HEK293T (cell line): ENCODE measurements around the gene TPCN1.

ENCODE experiments used
- CTCF ChIA-PET: fragments of 350-600 bp; formaldehyde crosslinking; extraction: SDS; loops from one replicate; lab custom pipeline; 2021; ENCODE audit warnings: antibody characterized with exemption, inconsistent platforms; lab: Yijun Ruan, JAX
- POLR2A ChIA-PET: fragments of 350-600 bp; formaldehyde crosslinking; extraction: SDS; loops from one replicate; lab custom pipeline; 2020; ENCODE audit warnings: antibody characterized with exemption, inconsistent platforms; lab: Yijun Ruan, JAX
- DNase-seq: peaks from one replicate; pipeline ENCODE4 v3.0.0; 2012; ENCODE audit warnings: mixed read lengths; ENCODE audit errors: extremely low spot score
- ARNT ChIP-seq: fragments of 450-650 bp; IDR thresholded peaks from 2 replicates; pipeline ENCODE4 v1.6.1; 2017; ENCODE audit warnings: mild to moderate bottlenecking
- BHLHE40 ChIP-seq: fragments of 450-650 bp; IDR thresholded peaks from 2 replicates; pipeline ENCODE4 v1.6.1; 2016; ENCODE audit warnings: mild to moderate bottlenecking, moderate library complexity, borderline replicate concordance
- CTBP1 ChIP-seq: fragments of 450-650 bp; IDR thresholded peaks from 2 replicates; pipeline ENCODE4 v1.6.1; 2016; ENCODE audit warnings: borderline replicate concordance
- ELF4 ChIP-seq: fragments of 450-650 bp; IDR thresholded peaks from 2 replicates; pipeline ENCODE4 v1.6.1; 2017; ENCODE audit warnings: antibody characterized with exemption
- FOXA1 ChIP-seq: fragments of 450-650 bp; IDR thresholded peaks from 2 replicates; pipeline ENCODE4 v1.6.1; 2016; ENCODE audit warnings: mild to moderate bottlenecking
- FOXK2 ChIP-seq: fragments of 450-650 bp; IDR thresholded peaks from 2 replicates; pipeline ENCODE4 v1.6.1; 2016; ENCODE audit warnings: mild to moderate bottlenecking
- FOXM1 ChIP-seq: fragments of 450-650 bp; IDR thresholded peaks from 2 replicates; pipeline ENCODE4 v1.6.1; 2017; ENCODE audit warnings: mild to moderate bottlenecking, borderline replicate concordance
- HDGF ChIP-seq: fragments of 450-650 bp; IDR thresholded peaks from 2 replicates; pipeline ENCODE4 v1.6.1; 2017; ENCODE audit warnings: antibody characterized with exemption, borderline replicate concordance
- L3MBTL2 ChIP-seq: fragments of 450-650 bp; conservative IDR thresholded peaks from 2 replicates; pipeline ENCODE4 v1.6.1; 2016; ENCODE audit warnings: mild to moderate bottlenecking
- LEF1 ChIP-seq: fragments of 450-650 bp; IDR thresholded peaks from 2 replicates; pipeline ENCODE4 v1.6.1; 2017; ENCODE audit warnings: mild to moderate bottlenecking, borderline replicate concordance
- NFRKB ChIP-seq: fragments of 450-650 bp; IDR thresholded peaks from 2 replicates; pipeline ENCODE4 v1.6.1; 2016; ENCODE audit warnings: mild to moderate bottlenecking, moderate library complexity
- PKNOX1 ChIP-seq: fragments of 450-650 bp; IDR thresholded peaks from 2 replicates; pipeline ENCODE4 v1.6.1; 2016
- SP1 ChIP-seq: fragments of 450-650 bp; IDR thresholded peaks from 2 replicates; pipeline ENCODE4 v1.6.1; 2017
- SUZ12 ChIP-seq: fragments of 450-650 bp; IDR thresholded peaks from 2 replicates; pipeline ENCODE4 v1.6.1; 2016; ENCODE audit warnings: mild to moderate bottlenecking
- TARDBP ChIP-seq: fragments of 450-650 bp; IDR thresholded peaks from 2 replicates; pipeline ENCODE4 v1.6.1; 2016
- ZNF384 ChIP-seq: fragments of 450-650 bp; IDR thresholded peaks from 2 replicates; pipeline ENCODE4 v1.6.1; 2016

The TPCN1 gene

GRCh38 chr12:113239811-113240331 is 18.6 kb downstream of the TPCN1 start:
- CTCF ChIA-PET: no interaction called here
- DNase-seq: no peak
- TF ChIP-seq L3MBTL2: no peak
- no peak for TF ChIP-seq FOXK2
- TF ChIP-seq HDGF: no peak
- no peak for TF ChIP-seq PKNOX1
- no peak for TF ChIP-seq TARDBP
- no peak for TF ChIP-seq CTBP1
- no peak for TF ChIP-seq SP1
- no peak for TF ChIP-seq SUZ12
- TF ChIP-seq LEF1: no peak
- no peak for TF ChIP-seq FOXA1
- no peak for TF ChIP-seq BHLHE40
- no peak for TF ChIP-seq ELF4

GRCh38 chr12:113240395-113240794 is 19.1 kb downstream of the TPCN1 start:
- CTCF ChIA-PET: no interaction called here
- TF ChIP-seq LEF1 (no peak), BHLHE40 (no peak), TARDBP (no peak), SUZ12 (no peak), CTBP1 (no peak), FOXA1 (no peak), SP1 (no peak), FOXK2 (no peak), ARNT (no peak), ZNF384 (no peak), ELF4 (no peak), NFRKB (no peak), HDGF (no peak), L3MBTL2 (no peak), PKNOX1 (no peak), FOXM1 (no peak)

More at GRCh38 chr12:113239811-113240331, 18.6 kb downstream of the TPCN1 start:
- POLR2A ChIA-PET: no interaction called here

GRCh38 chr12:113241191-113242025 is 20.1 kb downstream of the TPCN1 start:
- ChIA-PET CTCF (no interaction called here), POLR2A (no interaction called here)
- TF ChIP-seq FOXK2 (no peak), FOXA1 (no peak), TARDBP (no peak), SP1 (no peak), SUZ12 (no peak), PKNOX1 (no peak)
- DNase-seq: no peak

More at GRCh38 chr12:113240395-113240794, 19.1 kb downstream of the TPCN1 start:
- POLR2A ChIA-PET: no interaction called here
- DNase-seq: no peak

GRCh38 chr12:113242026-113242418 is 20.8 kb downstream of the TPCN1 start:
- no peak for DNase-seq
- ChIA-PET POLR2A (no interaction called here), CTCF (no interaction called here)
- no peak for TF ChIP-seq FOXM1
- no peak for TF ChIP-seq ELF4
- no peak for TF ChIP-seq L3MBTL2
- TF ChIP-seq TARDBP: no peak
- TF ChIP-seq FOXA1: no peak
- TF ChIP-seq CTBP1: no peak
- TF ChIP-seq PKNOX1: no peak
- TF ChIP-seq SUZ12: no peak
- no peak for TF ChIP-seq BHLHE40
- no peak for TF ChIP-seq LEF1
- no peak for TF ChIP-seq FOXK2
- TF ChIP-seq HDGF: no peak
- TF ChIP-seq SP1: no peak
- no peak for TF ChIP-seq ZNF384
- no peak for TF ChIP-seq NFRKB
- TF ChIP-seq ARNT: no peak

- CTCF ChIA-PET: interaction anchor here (0.7 kb wide), 1 partner anchor 10 kb away, joined by 4 read pairs; no protein-coding TSS in a partner anchor
- no peak for DNase-seq
- POLR2A ChIA-PET: no interaction called here
- no peak for TF ChIP-seq ELF4
- TF ChIP-seq TARDBP: no peak
- no peak for TF ChIP-seq PKNOX1
- TF ChIP-seq ZNF384: no peak
- no peak for TF ChIP-seq BHLHE40
- TF ChIP-seq ARNT: no peak
Measured at GRCh38 chr12:113242560-113242959, 21.3 kb downstream of the TPCN1 start.
